ENCODE measurements around the gene NSUN2.
"Not testable (repeated sequence)": the region's sequence is repeated elsewhere in the genome, so short reads cannot be mapped to it uniquely, and the experiment has no call there.

Gene NSUN2

GRCh38 chr5:6659941-6660684, 27.3 kb upstream of the NSUN2 start:
- no peak overlapping the region for H3K4me3 ChIP-seq (ENCODE audit: low read depth, low read length)
- no peak for TF ChIP-seq CTCF (IDR thresholded peaks at IDR 0.05; ENCODE audit: low read depth, low read length)

- TF ChIP-seq CTCF (IDR thresholded peaks at IDR 0.05; ENCODE audit: low read depth, low read length) = no peak
- H3K4me3 ChIP-seq (ENCODE audit: low read depth, low read length) = no peak overlapping the region
Measured at GRCh38 chr5:6656680-6657079, 23.8 kb upstream of the NSUN2 start.

GRCh38 chr5:6655432-6655831, 22.6 kb upstream of the NSUN2 start:
- no peak overlapping the region for H3K4me3 ChIP-seq (ENCODE audit: low read depth, low read length)
- TF ChIP-seq CTCF (IDR thresholded peaks at IDR 0.05; ENCODE audit: low read depth, low read length) = no peak

- H3K4me3 ChIP-seq (ENCODE audit: low read depth, low read length) = no peak overlapping the region
- no peak for TF ChIP-seq CTCF (IDR thresholded peaks at IDR 0.05; ENCODE audit: low read depth, low read length)
Measured at GRCh38 chr5:6652025-6652424, 19.2 kb upstream of the NSUN2 start.

- no peak overlapping the region for H3K4me3 ChIP-seq (ENCODE audit: low read depth, low read length)
- no peak for TF ChIP-seq CTCF (IDR thresholded peaks at IDR 0.05; ENCODE audit: low read depth, low read length)
Measured at GRCh38 chr5:6649681-6650080, 16.8 kb upstream of the NSUN2 start.

- TF ChIP-seq CTCF (IDR thresholded peaks at IDR 0.05; ENCODE audit: low read depth, low read length) = no peak
Measured at GRCh38 chr5:6649186-6649585, 16.3 kb upstream of the NSUN2 start.

GRCh38 chr5:6645571-6646362, 12.9 kb upstream of the NSUN2 start:
- H3K4me3 ChIP-seq (ENCODE audit: low read depth, low read length) = not testable (repeated sequence)

More at GRCh38 chr5:6649186-6649585, 16.3 kb upstream of the NSUN2 start:
- H3K4me3 ChIP-seq (ENCODE audit: low read depth, low read length) = no peak overlapping the region
